Measurements from ENCODE around the gene GALNT9. TPM values are rescaled to one million over a fixed set of nuclear protein-coding genes. Genes with fewer than 3 reads are reported as not detected.

GALNT9 gene
- total RNA-seq, 1 donor from 2014 or later = 2.1 TPM

DNA sequence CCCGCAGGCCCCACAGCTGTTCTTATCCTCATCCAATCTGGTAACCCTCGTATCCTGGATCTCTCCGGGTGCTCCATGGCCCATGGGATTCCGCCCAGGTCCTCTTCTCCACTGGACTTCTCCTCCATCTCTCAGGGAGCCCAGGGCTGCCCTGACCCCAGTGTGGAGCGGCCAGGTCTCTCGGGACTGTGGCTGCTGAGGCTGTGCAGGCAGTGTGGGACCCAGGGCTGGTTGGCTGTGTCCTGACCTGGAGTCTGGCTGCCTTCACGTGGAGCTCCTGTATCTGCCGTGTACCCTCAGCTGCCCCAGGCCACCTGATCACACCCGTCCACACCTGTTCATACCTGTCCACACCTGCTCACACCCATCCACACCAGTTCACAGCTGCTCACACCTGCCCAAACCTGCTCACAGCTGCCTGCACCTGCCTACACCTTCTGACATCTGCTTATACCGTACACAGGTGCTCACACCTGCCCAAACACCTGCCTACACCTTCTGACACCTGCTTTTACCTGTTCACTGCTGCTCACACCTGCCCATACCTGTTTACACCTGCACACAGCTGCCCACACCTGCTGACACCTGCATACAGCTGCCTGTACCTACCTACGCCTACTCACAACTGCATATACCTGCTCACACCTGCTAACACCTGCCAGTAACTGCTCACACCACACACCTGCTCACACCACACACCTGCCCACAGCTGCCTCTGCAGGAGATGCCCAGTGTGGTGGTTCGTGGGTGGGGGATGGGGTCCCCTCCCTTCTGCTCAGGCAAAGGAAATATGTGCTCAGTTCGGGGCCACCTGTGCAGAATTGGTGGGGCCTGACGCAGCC is 92.2 kb downstream of the GALNT9 start:
- H3K27me3 ChIP-seq (ENCODE audit: insufficient read depth, low read length) = no peaks in the 10 kb centered on the region
- peaks cover 5% of the 10 kb centered on the region for H3K9me3 Mint-ChIP-seq (ENCODE audit: unreplicated experiment)
- peak overlapping the region; percentile 14 for H3K27ac Mint-ChIP-seq (ENCODE audit: unreplicated experiment)
- FAIRE-seq (no peak), DNase-seq (ENCODE audit: low read depth) (no peak)
- no peaks in the 10 kb centered on the region for H3K79me2 ChIP-seq (ENCODE audit: insufficient read depth, low read length)
- no peaks in the 10 kb centered on the region for H4K20me1 ChIP-seq (ENCODE audit: insufficient read depth, low read length)
- H2AFZ ChIP-seq (ENCODE audit: low read depth, low read length) = no peak overlapping the region
- no peaks in the 10 kb centered on the region for H3K4me1 Mint-ChIP-seq (ENCODE audit: low read depth, unreplicated experiment)
- no peak overlapping the region for H3K9ac ChIP-seq (ENCODE audit: low read length)
- H3K36me3 ChIP-seq (ENCODE audit: insufficient read depth, low read length) = no peaks in the 10 kb centered on the region
- H3K9me3 ChIP-seq (ENCODE audit: insufficient read depth, low read depth, low read length) = no peaks in the 10 kb centered on the region
- no peaks in the 10 kb centered on the region for H3K4me1 ChIP-seq (ENCODE audit: insufficient read depth, low read length)
- H3K27me3 Mint-ChIP-seq (ENCODE audit: low read depth, unreplicated experiment) = peaks cover 28% of the 10 kb centered on the region
- no peak overlapping the region for H3K27ac ChIP-seq (ENCODE audit: low read depth, low read length)
- peaks cover 3% of the 10 kb centered on the region for H3K36me3 Mint-ChIP-seq (ENCODE audit: low read depth, unreplicated experiment)
- H3K4me3 Mint-ChIP-seq (ENCODE audit: unreplicated experiment) = no peak overlapping the region
- TF ChIP-seq EZH2 (IDR thresholded peaks at IDR 0.05; ENCODE audit: insufficient read depth, low read length) = no peak
- TF ChIP-seq, protein P1, sequence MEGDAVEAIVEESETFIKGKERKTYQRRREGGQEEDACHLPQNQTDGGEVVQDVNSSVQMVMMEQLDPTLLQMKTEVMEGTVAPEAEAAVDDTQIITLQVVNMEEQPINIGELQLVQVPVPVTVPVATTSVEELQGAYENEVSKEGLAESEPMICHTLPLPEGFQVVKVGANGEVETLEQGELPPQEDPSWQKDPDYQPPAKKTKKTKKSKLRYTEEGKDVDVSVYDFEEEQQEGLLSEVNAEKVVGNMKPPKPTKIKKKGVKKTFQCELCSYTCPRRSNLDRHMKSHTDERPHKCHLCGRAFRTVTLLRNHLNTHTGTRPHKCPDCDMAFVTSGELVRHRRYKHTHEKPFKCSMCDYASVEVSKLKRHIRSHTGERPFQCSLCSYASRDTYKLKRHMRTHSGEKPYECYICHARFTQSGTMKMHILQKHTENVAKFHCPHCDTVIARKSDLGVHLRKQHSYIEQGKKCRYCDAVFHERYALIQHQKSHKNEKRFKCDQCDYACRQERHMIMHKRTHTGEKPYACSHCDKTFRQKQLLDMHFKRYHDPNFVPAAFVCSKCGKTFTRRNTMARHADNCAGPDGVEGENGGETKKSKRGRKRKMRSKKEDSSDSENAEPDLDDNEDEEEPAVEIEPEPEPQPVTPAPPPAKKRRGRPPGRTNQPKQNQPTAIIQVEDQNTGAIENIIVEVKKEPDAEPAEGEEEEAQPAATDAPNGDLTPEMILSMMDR (IDR thresholded peaks at IDR 0.05; ENCODE audit: insufficient read depth, low read depth, low read length) = no peak
- no peak overlapping the region for H3K4me3 ChIP-seq (ENCODE audit: insufficient read depth, low read depth, low read length)
- no peak overlapping the region for H3K4me2 ChIP-seq (ENCODE audit: low read length)

DNA sequence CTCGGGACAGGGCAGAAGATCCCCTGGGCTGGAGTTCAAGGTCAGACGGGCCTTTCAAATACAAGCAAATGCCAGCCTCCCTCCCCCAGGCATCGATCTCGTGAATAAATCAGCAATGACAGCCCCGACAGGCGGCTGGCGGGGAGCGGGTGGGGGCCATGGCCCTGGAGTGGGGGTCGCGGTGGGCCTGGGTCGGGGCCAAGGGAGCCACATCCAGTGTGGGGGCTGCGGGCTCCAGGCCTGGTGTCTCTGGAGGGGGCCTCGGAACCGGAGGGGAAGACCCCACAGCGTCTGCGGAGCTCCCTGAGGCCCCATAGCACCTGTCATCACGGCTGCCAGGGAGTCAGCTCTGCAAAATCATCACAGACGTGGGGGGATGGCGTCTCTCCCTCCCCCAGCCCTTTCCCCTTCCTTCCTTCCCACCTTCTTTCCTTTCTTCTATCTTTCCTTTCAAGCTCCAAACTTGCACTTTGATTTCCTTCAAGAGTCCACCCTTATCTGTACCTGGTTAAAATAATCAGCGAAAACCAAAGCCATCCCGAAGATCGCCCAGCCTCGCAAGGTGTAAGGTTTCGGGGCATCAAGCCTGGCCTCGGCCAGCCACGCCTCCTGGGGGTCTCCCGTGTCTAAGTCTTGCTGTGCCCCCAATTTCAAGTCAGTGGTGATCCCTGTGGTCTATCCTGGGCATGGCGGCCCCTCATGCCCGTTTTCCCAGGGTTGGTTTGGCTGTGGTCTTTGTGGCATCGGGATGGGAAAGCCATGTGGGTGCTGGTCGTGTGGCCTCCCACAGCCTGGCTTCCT is 93.1 kb downstream of the GALNT9 start:
- no peak for TF ChIP-seq EZH2 (IDR thresholded peaks at IDR 0.05; ENCODE audit: insufficient read depth, low read length)
- TF ChIP-seq, protein P1 (IDR thresholded peaks at IDR 0.05; ENCODE audit: insufficient read depth, low read depth, low read length) = no peak
- H3K4me1 Mint-ChIP-seq (ENCODE audit: low read depth, unreplicated experiment) = no peaks in the 10 kb centered on the region
- H3K4me2 ChIP-seq (ENCODE audit: low read length) = no peak overlapping the region
- no peak for DNase-seq (ENCODE audit: low read depth)
- H3K9ac ChIP-seq (ENCODE audit: low read length) = no peak overlapping the region
- peaks cover 3% of the 10 kb centered on the region for H3K36me3 Mint-ChIP-seq (ENCODE audit: low read depth, unreplicated experiment)
- peaks cover 28% of the 10 kb centered on the region for H3K27me3 Mint-ChIP-seq (ENCODE audit: low read depth, unreplicated experiment)
- peaks cover 5% of the 10 kb centered on the region for H3K9me3 Mint-ChIP-seq (ENCODE audit: unreplicated experiment)
- H2AFZ ChIP-seq (ENCODE audit: low read depth, low read length) = no peak overlapping the region
- no peak overlapping the region for H3K27ac ChIP-seq (ENCODE audit: low read depth, low read length)
- H3K27ac Mint-ChIP-seq (ENCODE audit: unreplicated experiment) = no peak overlapping the region
- H4K20me1 ChIP-seq (ENCODE audit: insufficient read depth, low read length) = no peaks in the 10 kb centered on the region
- no peaks in the 10 kb centered on the region for H3K79me2 ChIP-seq (ENCODE audit: insufficient read depth, low read length)
- H3K27me3 ChIP-seq (ENCODE audit: insufficient read depth, low read length) = no peaks in the 10 kb centered on the region
- no peaks in the 10 kb centered on the region for H3K36me3 ChIP-seq (ENCODE audit: insufficient read depth, low read length)
- no peak overlapping the region for H3K4me3 Mint-ChIP-seq (ENCODE audit: unreplicated experiment)
- FAIRE-seq = no peak
- H3K9me3 ChIP-seq (ENCODE audit: insufficient read depth, low read depth, low read length) = no peaks in the 10 kb centered on the region
- no peak overlapping the region for H3K4me3 ChIP-seq (ENCODE audit: insufficient read depth, low read depth, low read length)
- no peaks in the 10 kb centered on the region for H3K4me1 ChIP-seq (ENCODE audit: insufficient read depth, low read length)

Data from astrocyte (in vitro differentiated cells and primary cell).